ENCODE results near the gene TAGLN2.

TAGLN2 gene

GRCh38 chr1:159947942-159948341 is 22.6 kb upstream of the TAGLN2 start:
- DNase-seq: no peak

- no peak for DNase-seq
Measured at GRCh38 chr1:159946242-159947187, 21.2 kb upstream of the TAGLN2 start.

GRCh38 chr1:159945483-159946241 is 20.4 kb upstream of the TAGLN2 start, which contains the start of gene IGSF9:
TSS of gene IGSF9 (minus strand) at chr1:159945613. CDS start at chr1:159943454, 2,159 bp downstream.
- DNase-seq: peak; percentile 91

GRCh38 chr1:159944623-159945455 is 19.5 kb upstream of the TAGLN2 start:
- peak; percentile 11 for DNase-seq

GRCh38 chr1:159943908-159944622 is 18.8 kb upstream of the TAGLN2 start:
- DNase-seq: peak; percentile 9

GRCh38 chr1:159943278-159943640 is 18.0 kb upstream of the TAGLN2 start:
- no peak for DNase-seq

GRCh38 chr1:159942632-159943277 is 17.4 kb upstream of the TAGLN2 start:
- DNase-seq: peak; percentile 7

GRCh38 chr1:159941591-159942560 is 16.6 kb upstream of the TAGLN2 start:
- DNase-seq: peak; percentile 4

- DNase-seq: no peak
Measured at GRCh38 chr1:159941141-159941540, 15.8 kb upstream of the TAGLN2 start.

GRCh38 chr1:159940006-159940620 is 14.8 kb upstream of the TAGLN2 start:
- DNase-seq: no peak

GRCh38 chr1:159939678-159940002 is 14.3 kb upstream of the TAGLN2 start:
- DNase-seq: no peak

- DNase-seq: no peak
Measured at GRCh38 chr1:159938905-159939677, 13.8 kb upstream of the TAGLN2 start.

GRCh38 chr1:159938211-159938852 is 13.0 kb upstream of the TAGLN2 start:
- DNase-seq: no peak

GRCh38 chr1:159937054-159937750 is 11.9 kb upstream of the TAGLN2 start:
- no peak for DNase-seq

GRCh38 chr1:159936273-159936904 is 11.1 kb upstream of the TAGLN2 start:
- DNase-seq: peak; percentile 81

GRCh38 chr1:159935719-159936272 is 10.5 kb upstream of the TAGLN2 start:
- DNase-seq: no peak

- no peak for DNase-seq
Measured at GRCh38 chr1:159935305-159935704, 10.0 kb upstream of the TAGLN2 start.

All from femur (tissue), 1 donor.